ENCODE measurements around the gene C1S.
"Not testable (repeated sequence)": the region's sequence is repeated elsewhere in the genome, so short reads cannot be mapped to it uniquely, and the experiment has no call there.

The C1S gene

DNA sequence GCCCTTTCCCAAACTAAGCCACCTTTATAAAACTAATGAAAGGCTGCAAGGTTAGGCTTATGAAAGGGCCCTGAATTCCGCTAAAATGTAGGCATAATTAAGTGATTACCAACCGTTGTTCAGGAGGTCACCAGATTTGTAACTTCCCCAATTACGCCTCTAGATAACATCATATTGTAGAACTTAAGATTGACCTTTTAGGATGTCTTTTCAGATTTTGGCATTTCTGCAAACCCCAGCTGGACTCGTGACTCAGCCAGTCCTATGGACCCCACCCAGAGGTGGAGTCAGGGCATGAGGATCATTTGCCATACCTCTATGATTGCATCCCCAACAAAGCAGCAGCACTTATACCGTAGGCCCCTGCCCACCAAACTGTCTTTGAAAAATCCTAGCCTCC, 38.6 kb upstream of the C1S start:
- Histone ChIP-seq H3K27me3 (ENCODE audit: control insufficient read depth in 1 of 2, insufficient read depth in 2 of 2, low read length in 2 of 2) (no peaks in the 10 kb centered on the region), H3K36me3 (ENCODE audit: control insufficient read depth in 1 of 2, insufficient read depth in 2 of 2, low read length in 2 of 2) (no peaks in the 10 kb centered on the region), H3K4me3 (ENCODE audit: low read depth in 1 of 2, low read length in 2 of 2) (no peak overlapping the region), H3K4me1 (ENCODE audit: control insufficient read depth in 1 of 2, insufficient read depth in 2 of 2, low read length in 2 of 2) (peaks cover 11 to 14% of the 10 kb centered on the region in 2 donors), H3K9ac (ENCODE audit: low read depth in 1 of 2, low read length in 2 of 2) (no peak overlapping the region), H3K9me3 (ENCODE audit: control insufficient read depth in 1 of 2, low read length in 2 of 2) (no peaks in the 10 kb centered on the region), H3K27ac (ENCODE audit: low read depth, low read length) (no peak overlapping the region)

DNA sequence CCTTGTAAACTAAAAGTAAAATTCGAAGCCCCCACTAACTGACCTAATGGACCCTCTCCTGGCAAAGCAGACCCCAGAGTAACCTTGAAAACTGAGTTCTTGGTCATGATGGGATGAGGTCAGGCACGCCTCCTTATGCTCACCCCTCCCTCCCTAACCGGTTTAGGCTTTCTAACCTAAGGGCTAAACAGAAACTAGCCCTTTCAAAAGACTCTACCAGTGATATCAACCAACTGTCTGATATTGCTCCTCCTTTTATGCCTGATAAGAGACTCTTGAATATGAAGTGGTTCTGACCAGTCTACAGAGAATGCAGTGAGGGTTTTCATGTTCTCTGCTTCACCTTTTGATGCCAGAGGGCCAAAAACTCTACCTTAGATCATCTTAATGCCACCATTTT, 37.4 kb upstream of the C1S start:
- H3K27me3 ChIP-seq (ENCODE audit: control insufficient read depth in 1 of 2, insufficient read depth in 2 of 2, low read length in 2 of 2) = no peaks in the 10 kb centered on the region
- no peaks in the 10 kb centered on the region for H3K9me3 ChIP-seq (ENCODE audit: control insufficient read depth in 1 of 2, low read length in 2 of 2)
- no peak overlapping the region for H3K4me3 ChIP-seq (ENCODE audit: low read depth in 1 of 2, low read length in 2 of 2)
- H3K27ac ChIP-seq (ENCODE audit: low read depth, low read length) = no peak overlapping the region
- H3K9ac ChIP-seq (ENCODE audit: low read depth in 1 of 2, low read length in 2 of 2) = no peak overlapping the region
- H3K36me3 ChIP-seq (ENCODE audit: control insufficient read depth in 1 of 2, insufficient read depth in 2 of 2, low read length in 2 of 2) = no peaks in the 10 kb centered on the region
- peaks cover 5% of the 10 kb centered on the region in 2 donors for H3K4me1 ChIP-seq (ENCODE audit: control insufficient read depth in 1 of 2, insufficient read depth in 2 of 2, low read length in 2 of 2)

DNA sequence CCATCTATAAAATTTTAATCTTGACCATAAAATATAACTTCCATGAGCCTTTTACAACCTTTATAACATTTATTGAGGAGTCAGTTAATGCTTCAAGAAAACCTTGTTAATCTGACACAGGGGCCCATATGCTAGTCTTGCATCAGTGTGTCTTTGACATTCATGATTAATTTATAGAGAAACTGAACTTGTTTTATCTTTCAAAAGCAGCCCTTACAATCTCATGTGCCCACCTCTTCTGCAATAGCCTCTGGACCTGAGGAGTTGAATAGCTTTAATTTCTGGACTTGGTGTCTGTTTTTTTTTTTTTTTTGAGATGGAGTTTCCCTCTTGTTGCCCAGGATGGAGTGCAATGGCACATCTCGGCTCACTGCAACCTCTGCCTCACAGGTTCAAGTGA, 33.7 kb upstream of the C1S start:
- no peaks in the 10 kb centered on the region for H3K36me3 ChIP-seq (ENCODE audit: control insufficient read depth in 1 of 2, insufficient read depth in 2 of 2, low read length in 2 of 2)
- no peaks in the 10 kb centered on the region for H3K9me3 ChIP-seq (ENCODE audit: control insufficient read depth in 1 of 2, low read length in 2 of 2)
- no peak overlapping the region for H3K4me3 ChIP-seq (ENCODE audit: low read depth in 1 of 2, low read length in 2 of 2)
- no peak overlapping the region for H3K9ac ChIP-seq (ENCODE audit: low read depth in 1 of 2, low read length in 2 of 2)
- no peaks in the 10 kb centered on the region for H3K4me1 ChIP-seq (ENCODE audit: control insufficient read depth in 1 of 2, insufficient read depth in 2 of 2, low read length in 2 of 2)
- no peaks in the 10 kb centered on the region for H3K27me3 ChIP-seq (ENCODE audit: control insufficient read depth in 1 of 2, insufficient read depth in 2 of 2, low read length in 2 of 2)
- no peak overlapping the region for H3K27ac ChIP-seq (ENCODE audit: low read depth, low read length)

DNA sequence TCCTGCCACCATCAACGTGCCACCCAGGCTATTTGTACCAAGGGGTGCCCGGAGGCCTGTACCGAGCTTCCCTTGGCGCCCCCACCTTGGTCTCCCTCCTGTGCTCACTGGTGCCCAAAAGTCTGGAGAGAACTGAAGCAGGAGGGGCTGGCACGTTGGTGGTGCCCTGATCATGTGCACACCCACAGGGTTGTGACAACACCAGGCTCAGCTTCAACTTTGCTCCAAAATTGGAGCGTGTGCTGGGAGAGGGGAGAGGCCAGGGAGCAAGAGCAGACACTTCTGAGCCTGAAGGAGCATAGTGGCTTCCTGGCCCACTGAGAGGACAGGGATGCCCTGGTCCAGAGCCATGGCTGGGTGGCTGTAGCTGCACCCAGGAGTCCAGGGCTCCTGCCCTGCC, 29.2 kb upstream of the C1S start:
- no peaks in the 10 kb centered on the region for H3K27me3 ChIP-seq (ENCODE audit: control insufficient read depth in 1 of 2, insufficient read depth in 2 of 2, low read length in 2 of 2)
- no peaks in the 10 kb centered on the region for H3K4me1 ChIP-seq (ENCODE audit: control insufficient read depth in 1 of 2, insufficient read depth in 2 of 2, low read length in 2 of 2)
- H3K27ac ChIP-seq (ENCODE audit: low read depth, low read length) = no peak overlapping the region
- H3K9me3 ChIP-seq (ENCODE audit: control insufficient read depth in 1 of 2, low read length in 2 of 2) = no peaks in the 10 kb centered on the region
- no peaks in the 10 kb centered on the region for H3K36me3 ChIP-seq (ENCODE audit: control insufficient read depth in 1 of 2, insufficient read depth in 2 of 2, low read length in 2 of 2)
- H3K4me3 ChIP-seq (ENCODE audit: low read depth in 1 of 2, low read length in 2 of 2) = no peak overlapping the region
- H3K9ac ChIP-seq (ENCODE audit: low read depth in 1 of 2, low read length in 2 of 2) = no peak overlapping the region

DNA sequence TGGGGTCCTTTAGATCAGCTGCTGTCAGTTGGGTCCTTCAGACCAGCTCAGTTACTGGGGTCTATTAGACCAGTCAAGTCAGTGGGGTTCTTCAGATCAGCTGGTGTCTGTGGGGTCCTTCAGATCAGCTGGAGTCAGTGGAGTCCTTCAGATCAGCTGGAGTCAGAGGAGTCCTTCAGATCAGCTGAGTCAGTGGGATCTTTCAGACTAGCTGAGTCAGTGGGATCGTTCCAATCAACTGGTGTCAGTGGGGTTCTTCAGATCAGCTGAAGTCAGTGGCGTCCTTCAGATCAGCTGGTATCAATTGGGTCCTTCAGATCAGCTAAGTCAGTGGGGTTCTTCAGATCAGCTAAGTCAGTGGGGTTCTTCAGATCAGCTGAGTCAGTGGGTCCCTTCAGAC, 27.5 kb upstream of the C1S start:
- H3K4me3 ChIP-seq (ENCODE audit: low read depth in 1 of 2, low read length in 2 of 2) = no peak overlapping the region
- H3K27ac ChIP-seq (ENCODE audit: low read depth, low read length) = no peak overlapping the region
- H3K9me3 ChIP-seq (ENCODE audit: control insufficient read depth in 1 of 2, low read length in 2 of 2) = no peaks in the 10 kb centered on the region
- no peaks in the 10 kb centered on the region for H3K4me1 ChIP-seq (ENCODE audit: control insufficient read depth in 1 of 2, insufficient read depth in 2 of 2, low read length in 2 of 2)
- H3K27me3 ChIP-seq (ENCODE audit: control insufficient read depth in 1 of 2, insufficient read depth in 2 of 2, low read length in 2 of 2) = no peaks in the 10 kb centered on the region
- no peak overlapping the region for H3K9ac ChIP-seq (ENCODE audit: low read depth in 1 of 2, low read length in 2 of 2)
- no peaks in the 10 kb centered on the region for H3K36me3 ChIP-seq (ENCODE audit: control insufficient read depth in 1 of 2, insufficient read depth in 2 of 2, low read length in 2 of 2)

DNA sequence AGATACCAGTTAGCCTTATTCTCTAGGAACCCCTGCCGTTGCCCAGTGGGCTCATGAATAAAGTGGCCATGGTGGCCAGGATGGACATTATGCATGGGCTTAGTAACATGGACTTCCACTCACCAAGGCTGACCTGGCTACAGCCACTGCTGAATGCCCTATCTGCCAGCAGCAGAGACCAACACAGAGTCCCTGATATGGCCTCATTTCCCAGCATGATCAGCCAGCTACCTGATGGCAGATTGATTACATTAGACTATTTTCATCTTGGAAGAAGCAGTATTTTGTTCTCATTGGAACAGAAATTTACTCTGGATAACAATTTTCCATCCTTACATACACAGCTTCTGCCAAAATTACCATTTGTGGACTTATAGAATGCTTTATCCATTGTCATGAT, 26.1 kb upstream of the C1S start:
- Histone ChIP-seq H3K4me1 (ENCODE audit: control insufficient read depth in 1 of 2, insufficient read depth in 2 of 2, low read length in 2 of 2) (no peaks in the 10 kb centered on the region), H3K36me3 (ENCODE audit: control insufficient read depth in 1 of 2, insufficient read depth in 2 of 2, low read length in 2 of 2) (no peaks in the 10 kb centered on the region), H3K27ac (ENCODE audit: low read depth, low read length) (no peak overlapping the region), H3K9ac (ENCODE audit: low read depth in 1 of 2, low read length in 2 of 2) (no peak overlapping the region), H3K27me3 (ENCODE audit: control insufficient read depth in 1 of 2, insufficient read depth in 2 of 2, low read length in 2 of 2) (no peaks in the 10 kb centered on the region), H3K9me3 (ENCODE audit: control insufficient read depth in 1 of 2, low read length in 2 of 2) (no peaks in the 10 kb centered on the region), H3K4me3 (ENCODE audit: low read depth in 1 of 2, low read length in 2 of 2) (no peak overlapping the region)

DNA sequence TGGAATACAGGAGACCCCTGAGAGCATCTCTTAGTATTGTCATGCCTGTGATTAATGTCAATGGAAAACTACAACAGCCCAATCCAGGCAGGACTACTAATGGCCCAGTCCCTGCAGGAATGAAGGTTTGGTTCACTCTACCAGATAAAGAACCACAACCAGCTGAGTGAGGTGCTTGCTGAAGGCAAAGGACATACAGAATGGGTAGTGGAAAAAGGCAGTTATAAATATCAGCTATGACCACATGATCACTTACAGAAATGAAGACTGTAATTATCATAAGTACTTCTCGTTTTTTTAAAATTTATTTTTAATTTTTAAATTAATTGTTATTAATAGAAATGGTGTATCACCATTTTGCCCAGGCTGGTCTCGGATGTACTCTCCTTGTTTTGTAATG, 25.1 kb upstream of the C1S start:
- Histone ChIP-seq H3K4me1 (ENCODE audit: control insufficient read depth in 1 of 2, insufficient read depth in 2 of 2, low read length in 2 of 2) (no peaks in the 10 kb centered on the region), H3K4me3 (ENCODE audit: low read depth in 1 of 2, low read length in 2 of 2) (no peak overlapping the region), H3K36me3 (ENCODE audit: control insufficient read depth in 1 of 2, insufficient read depth in 2 of 2, low read length in 2 of 2) (no peaks in the 10 kb centered on the region), H3K9ac (ENCODE audit: low read depth in 1 of 2, low read length in 2 of 2) (no peak overlapping the region), H3K9me3 (ENCODE audit: control insufficient read depth in 1 of 2, low read length in 2 of 2) (no peaks in the 10 kb centered on the region), H3K27me3 (ENCODE audit: control insufficient read depth in 1 of 2, insufficient read depth in 2 of 2, low read length in 2 of 2) (no peaks in the 10 kb centered on the region), H3K27ac (ENCODE audit: low read depth, low read length) (no peak overlapping the region)

DNA sequence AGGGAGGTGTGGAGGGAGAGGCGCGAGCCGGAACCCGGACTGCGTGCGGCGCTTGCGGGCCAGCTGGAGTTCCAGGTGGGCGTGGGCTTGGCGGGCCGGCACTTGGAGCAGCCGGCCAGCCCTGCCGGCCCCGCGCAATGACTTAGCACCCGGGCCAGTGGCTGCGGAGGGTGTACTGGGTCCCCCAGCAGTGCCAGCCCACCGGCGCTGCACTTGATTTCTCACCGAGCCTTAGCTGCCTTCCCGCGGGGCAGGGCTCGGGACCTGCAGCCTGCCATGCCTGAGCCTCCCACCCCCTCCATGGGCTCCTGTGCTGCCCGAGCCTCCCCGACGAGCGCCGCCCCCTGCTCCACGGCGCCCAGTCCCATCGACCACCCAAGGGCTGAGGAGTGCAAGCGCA, 23.1 kb upstream of the C1S start:
- not testable (repeated sequence) for H3K27ac ChIP-seq (ENCODE audit: low read depth, low read length); H3K36me3 ChIP-seq (ENCODE audit: control insufficient read depth in 1 of 2, insufficient read depth in 2 of 2, low read length in 2 of 2); H3K4me3 ChIP-seq (ENCODE audit: low read depth in 1 of 2, low read length in 2 of 2); H3K27me3 ChIP-seq (ENCODE audit: control insufficient read depth in 1 of 2, insufficient read depth in 2 of 2, low read length in 2 of 2); H3K9me3 ChIP-seq (ENCODE audit: control insufficient read depth in 1 of 2, low read length in 2 of 2); H3K4me1 ChIP-seq (ENCODE audit: control insufficient read depth in 1 of 2, insufficient read depth in 2 of 2, low read length in 2 of 2); H3K9ac ChIP-seq (ENCODE audit: low read depth in 1 of 2, low read length in 2 of 2)

DNA sequence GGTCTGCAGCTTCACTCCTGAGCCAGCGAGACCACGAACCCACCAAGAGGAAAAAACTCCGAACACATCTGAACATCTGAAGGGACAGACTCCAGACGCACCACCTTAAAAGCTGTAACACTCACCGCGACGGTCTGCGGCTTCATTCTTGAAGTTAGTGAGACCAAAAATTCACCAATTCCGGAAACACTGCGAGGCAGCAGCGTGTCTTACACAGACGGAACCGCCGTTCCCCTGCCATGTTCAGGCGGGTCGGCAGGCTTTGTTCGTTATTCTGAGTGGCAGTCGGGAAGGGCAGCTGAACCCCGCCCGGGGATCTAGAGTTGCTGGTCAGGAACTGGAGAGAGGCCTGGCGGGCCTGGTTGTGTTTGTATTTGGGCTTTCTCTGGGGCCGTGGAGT, 21.9 kb upstream of the C1S start:
- Histone ChIP-seq H3K4me3 (ENCODE audit: low read depth in 1 of 2, low read length in 2 of 2) (no peak overlapping the region), H3K27me3 (ENCODE audit: control insufficient read depth in 1 of 2, insufficient read depth in 2 of 2, low read length in 2 of 2) (no peaks in the 10 kb centered on the region), H3K9ac (ENCODE audit: low read depth in 1 of 2, low read length in 2 of 2) (no peak overlapping the region), H3K4me1 (ENCODE audit: control insufficient read depth in 1 of 2, insufficient read depth in 2 of 2, low read length in 2 of 2) (no peaks in the 10 kb centered on the region), H3K27ac (ENCODE audit: low read depth, low read length) (no peak overlapping the region), H3K9me3 (ENCODE audit: control insufficient read depth in 1 of 2, low read length in 2 of 2) (no peaks in the 10 kb centered on the region), H3K36me3 (ENCODE audit: control insufficient read depth in 1 of 2, insufficient read depth in 2 of 2, low read length in 2 of 2) (no peaks in the 10 kb centered on the region)

DNA sequence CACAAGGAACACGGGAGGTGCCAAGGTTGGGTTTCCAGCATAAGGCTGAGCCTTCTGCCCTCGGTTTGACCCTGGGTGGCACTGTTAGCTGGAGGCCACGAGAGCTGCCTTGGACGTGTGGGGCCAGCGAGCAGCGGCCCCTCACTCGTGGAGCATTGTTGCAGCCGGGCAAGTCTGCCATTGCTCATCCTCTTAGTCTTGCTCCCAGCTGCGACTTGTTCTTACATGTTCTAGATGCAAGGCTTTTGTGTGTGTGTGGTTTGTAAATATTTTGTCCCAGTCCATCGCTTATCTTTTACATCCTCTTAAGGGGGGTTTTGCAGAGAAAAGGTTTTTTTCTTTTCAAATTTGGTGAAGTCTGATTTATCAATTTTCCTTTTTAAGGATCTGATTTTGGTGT, 21.1 kb upstream of the C1S start:
- Histone ChIP-seq H3K9me3 (ENCODE audit: control insufficient read depth in 1 of 2, low read length in 2 of 2) (no peaks in the 10 kb centered on the region), H3K27ac (ENCODE audit: low read depth, low read length) (no peak overlapping the region), H3K27me3 (ENCODE audit: control insufficient read depth in 1 of 2, insufficient read depth in 2 of 2, low read length in 2 of 2) (no peaks in the 10 kb centered on the region), H3K36me3 (ENCODE audit: control insufficient read depth in 1 of 2, insufficient read depth in 2 of 2, low read length in 2 of 2) (no peaks in the 10 kb centered on the region), H3K9ac (ENCODE audit: low read depth in 1 of 2, low read length in 2 of 2) (no peak overlapping the region), H3K4me1 (ENCODE audit: control insufficient read depth in 1 of 2, insufficient read depth in 2 of 2, low read length in 2 of 2) (no peaks in the 10 kb centered on the region), H3K4me3 (ENCODE audit: low read depth in 1 of 2, low read length in 2 of 2) (no peak overlapping the region)

DNA sequence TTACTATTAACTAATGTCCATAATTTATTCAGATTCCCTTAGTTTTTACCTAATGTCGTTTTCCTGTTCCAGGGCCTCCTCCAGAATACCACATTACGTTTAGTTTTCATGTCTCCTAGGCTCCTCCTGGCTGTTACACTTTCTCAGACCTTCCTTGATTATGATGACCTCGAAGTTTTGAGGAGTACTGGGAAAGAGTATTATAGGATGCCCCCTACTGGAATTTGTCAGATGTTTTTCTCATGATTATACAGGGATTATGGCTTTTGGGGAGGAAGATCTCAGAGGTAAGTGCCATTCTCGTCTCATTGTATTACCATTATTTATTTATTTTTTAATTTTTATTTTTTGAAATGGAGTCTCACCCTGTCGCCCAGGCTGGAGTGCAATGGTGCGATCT, 17.7 kb upstream of the C1S start:
- no peaks in the 10 kb centered on the region for H3K36me3 ChIP-seq (ENCODE audit: control insufficient read depth in 1 of 2, insufficient read depth in 2 of 2, low read length in 2 of 2)
- no peaks in the 10 kb centered on the region for H3K27me3 ChIP-seq (ENCODE audit: control insufficient read depth in 1 of 2, insufficient read depth in 2 of 2, low read length in 2 of 2)
- H3K9ac ChIP-seq (ENCODE audit: low read depth in 1 of 2, low read length in 2 of 2) = no peak overlapping the region
- no peaks in the 10 kb centered on the region for H3K9me3 ChIP-seq (ENCODE audit: control insufficient read depth in 1 of 2, low read length in 2 of 2)
- H3K4me1 ChIP-seq (ENCODE audit: control insufficient read depth in 1 of 2, insufficient read depth in 2 of 2, low read length in 2 of 2) = no peaks in the 10 kb centered on the region
- no peak overlapping the region for H3K4me3 ChIP-seq (ENCODE audit: low read depth in 1 of 2, low read length in 2 of 2)
- H3K27ac ChIP-seq (ENCODE audit: low read depth, low read length) = no peak overlapping the region
